Measurements from ENCODE around the gene NUAK2. TPM values are rescaled to one million over a fixed set of nuclear protein-coding genes. Genes with fewer than 3 reads are reported as not detected.
A peak's percentile ranks its signal among the peaks of the same experiment; 100 is the strongest.
"Not testable (repeated sequence)": the region's sequence is repeated elsewhere in the genome, so short reads cannot be mapped to it uniquely, and the experiment has no call there.

NUAK2 gene
- 28.8 and 45.7 TPM in 2 replicates for total RNA-seq

GRCh38 chr1:205321162-205321958, at the start of gene NUAK2:
Gene NUAK2, minus strand, starts transcription at chr1:205321745. Its CDS starts 117 bp downstream, at chr1:205321628.
- TF ChIP-seq CTCF (conservative IDR thresholded peaks at IDR 0.05; ENCODE audit: low read depth, low read length): peak; percentile 43
- no peak for DNase-seq (ENCODE audit: low read depth)
- peak within 1 kb of the TSS; percentile 66 for H3K4me3 ChIP-seq (ENCODE audit: low read depth, low read length)

GRCh38 chr1:205370780-205371179, 49.2 kb upstream of the NUAK2 start:
- no peak for DNase-seq (ENCODE audit: low read depth)
- no peak overlapping the region for H3K4me3 ChIP-seq (ENCODE audit: low read depth, low read length)
- TF ChIP-seq CTCF (conservative IDR thresholded peaks at IDR 0.05; ENCODE audit: low read depth, low read length): no peak

GRCh38 chr1:205369701-205370123, 48.2 kb upstream of the NUAK2 start:
- no peak for TF ChIP-seq CTCF (conservative IDR thresholded peaks at IDR 0.05; ENCODE audit: low read depth, low read length)
- DNase-seq (ENCODE audit: low read depth): no peak
- no peak overlapping the region for H3K4me3 ChIP-seq (ENCODE audit: low read depth, low read length)

- DNase-seq (ENCODE audit: low read depth): no peak
- H3K4me3 ChIP-seq (ENCODE audit: low read depth, low read length): no peak overlapping the region
- no peak for TF ChIP-seq CTCF (conservative IDR thresholded peaks at IDR 0.05; ENCODE audit: low read depth, low read length)
Measured at GRCh38 chr1:205368478-205368877, 46.9 kb upstream of the NUAK2 start.

- no peak for DNase-seq (ENCODE audit: low read depth)
- no peak for TF ChIP-seq CTCF (conservative IDR thresholded peaks at IDR 0.05; ENCODE audit: low read depth, low read length)
- no peak overlapping the region for H3K4me3 ChIP-seq (ENCODE audit: low read depth, low read length)
Measured at GRCh38 chr1:205365945-205366463, 44.5 kb upstream of the NUAK2 start.

- DNase-seq (ENCODE audit: low read depth); H3K4me3 ChIP-seq (ENCODE audit: low read depth, low read length): not testable (repeated sequence)
Measured at GRCh38 chr1:205365086-205365485, 43.5 kb upstream of the NUAK2 start.

GRCh38 chr1:205360891-205361290, 39.3 kb upstream of the NUAK2 start:
- no peak for DNase-seq (ENCODE audit: low read depth)

More at GRCh38 chr1:205360891-205361290, 39.3 kb upstream of the NUAK2 start:
- H3K4me3 ChIP-seq (ENCODE audit: low read depth, low read length): no peak overlapping the region
- TF ChIP-seq CTCF (conservative IDR thresholded peaks at IDR 0.05; ENCODE audit: low read depth, low read length): no peak
